Heart left ventricle (tissue), 16 donors: ENCODE measurements around the gene NRDC. TPM values are rescaled to one million over a fixed set of nuclear protein-coding genes. Genes with fewer than 3 reads are reported as not detected.

ENCODE experiments used
- ATAC-seq, 4 donors: fragments of 200-7000 bp; cut with Tn5 transposase; one replicate each; pipeline ENCODE4 v1.9.1; 2020 to 2022; ENCODE audit warnings: moderate library complexity in 4 of 4, mild to moderate bottlenecking in 3 of 4, moderate number of reproducible peaks in 1 of 4
- DNase-seq, 5 donors: peaks; one replicate each; pipeline ENCODE4 v3.0.0-alpha.2; 2020
- H3K27ac ChIP-seq, 12 donors: fragments of 200-600 bp; sonication (generic) in 4 of 12; one replicate each; pipeline versions ENCODE4 v1.5.0 to v1.8.0; 2016 to 2022; ENCODE audit warnings: mild to moderate bottlenecking in 2 of 12
- H3K27me3 ChIP-seq, 9 donors: fragments of 200-600 bp; sonication (generic) in 2 of 9; one replicate each; pipeline versions ENCODE4 v1.5.1 to v1.8.0; 2016 to 2022; ENCODE audit warnings: mild to moderate bottlenecking in 3 of 9
- H3K36me3 ChIP-seq, 9 donors: fragments of 200-600 bp; sonication (generic) in 2 of 9; one replicate each; pipeline versions ENCODE4 v1.5.0 to v1.8.0; 2018 to 2022; ENCODE audit warnings: mild to moderate bottlenecking in 2 of 9
- H3K4me1 ChIP-seq, 12 donors: fragments of 200-600 bp; sonication (generic) in 4 of 12; one replicate each; pipeline versions ENCODE4 v1.5.0 to v1.8.0; 2016 to 2022; ENCODE audit warnings: mild to moderate bottlenecking in 3 of 12
- H3K4me3 ChIP-seq, 12 donors: fragments of 200-600 bp; sonication (generic) in 4 of 12; one replicate each; pipeline versions ENCODE4 v1.5.0 to v1.8.0; 2017 to 2022; ENCODE audit warnings: mild to moderate bottlenecking in 9 of 12, moderate library complexity in 4 of 12
- H3K9me3 ChIP-seq, 12 donors: fragments of 200-600 bp; sonication (generic) in 4 of 12; one replicate each; pipeline versions ENCODE4 v1.5.0 to v1.8.0; 2016 to 2022; ENCODE audit warnings: mild to moderate bottlenecking in 1 of 12
- CTCF ChIP-seq, 12 donors: fragments of 200-600 bp; sonication (generic) in 4 of 12; IDR thresholded peaks; one replicate each; pipeline versions ENCODE4 v1.5.0 to v1.8.0; 2018 to 2022; ENCODE audit warnings: antibody characterized with exemption in 12 of 12, mild to moderate bottlenecking in 5 of 12
- POLR2A ChIP-seq, 2 donors: fragments of 450-650 bp; IDR thresholded peaks; one replicate each; pipeline ENCODE4 v1.6.1; 2017; ENCODE audit warnings: antibody characterized with exemption in 2 of 2, mild to moderate bottlenecking in 2 of 2, moderate library complexity in 2 of 2
- WGBS, 4 donors: extraction: QIAGEN DNeasy Blood & Tissue Kit in 2 of 4; methylation state at CpG; one replicate each; pipeline versions ENCODE4 v1.1.5 to v1.1.7; 2013 to 2018; 5-methylcytosine and 5-hydroxymethylcytosine counted together
- intact Hi-C, 10 donors: fragments of 100-400 bp; cut with DNase I; formaldehyde crosslinking; loops; one replicate each; pipeline versions ENCODE4 v1.11.1 to v1.14.2; 2022
- polyA plus RNA-seq, 2 donors: library from polyadenylated mRNA; stranded (reverse); fragments of 200-250 nt; gene quantifications; one replicate each; pipeline ENCODE4 v1.2.3, GENCODE V29; 2013
- total RNA-seq, 9 donors: library from RNA; depleted of rRNA in 2 of 9; stranded (reverse); fragments of >200 nt in 2 of 9; fragmentation: NEBNext Ultra II Directional in 3 of 9; extraction: Animal tissue kit (Norgen Biotek cat#: 25700) in 3 of 9; gene quantifications; one replicate each; pipeline versions ENCODE4 v1.1.0 to v1.2.4, GENCODE V29; 2016 to 2023
- donor health status: ischemic (EF 13 %, LVEDD 7.1; RV severe dilation, severe dysfunction).
- donor health status: healthy with polysubstance abuse.
- donor health status: DM: no; HTN: yes; CAD: no.
- donor health status: DM: no; HTN: no; CAD: no.
- donor health status: ischemic (EF 25% LVEDD 6.9; RV normal size, moderate dysfunction).
- donor health status: ischemic (EF 25% LVEDD 5.7; RV mildly dilated, moderate dysfunction).
- donor health status: healthy.
- donor health status: DM: yes; HTN: yes; CAD: no.
- donor health status: ischemic (EF 35%, LVEDD 5.7; RV mildly dilated, moderate dysfunction).
- donor health status: nonischemic (EF 11% LVEDD 7.7; RV severe dilation, severe dysfunction).
- donor health status: DM: yes; HTN: yes; CAD: no.
- donor health status: PGD.
- donor health status: ischemic (EF 29% LVEDD 5.4; RV normal size, mild dysfunction).
- donor health status: nonischemic (EF 23%, LVEDD 6.1; RV moderate dilation, normal function).

NRDC gene
- total and polyA plus RNA-seq, 11 donors: 89.4 to 152 (median 124) TPM

- no peak for DNase-seq
- ATAC-seq: no peak
- Histone ChIP-seq H3K4me3 (no peak overlapping the region), H3K36me3 (peaks cover 0 to 11% (median 0%) of the 10 kb centered on the region in 9 donors), H3K27me3 (no peaks in the 10 kb centered on the region), H3K9me3 (no peaks in the 10 kb centered on the region), H3K27ac (no peak overlapping the region), H3K4me1 (peaks cover 0 to 17% (median 7%) of the 10 kb centered on the region in 12 donors)
- TF ChIP-seq CTCF (IDR thresholded peaks at IDR 0.05) (no peak), POLR2A (IDR thresholded peaks at IDR 0.05) (no peak)
- WGBS, 4 donors: 60 to 76% (median 71%) methylated on average over 2 of the region's 2 CpGs
- intact Hi-C loops: loop anchor here in 1 of 10 donors (2.0 kb wide), 1 partner anchor 45 kb away; no protein-coding TSS in a partner anchor
Measured at GRCh38 chr1:51859735-51860134, 18.8 kb downstream of the NRDC start.

GRCh38 chr1:51859333-51859732 is 19.2 kb downstream of the NRDC start:
- H3K9me3 ChIP-seq: no peaks in the 10 kb centered on the region
- intact Hi-C loops: no loop called here
- ATAC-seq (no peak), DNase-seq (no peak)
- peaks cover 0 to 17% (median 7%) of the 10 kb centered on the region in 12 donors for H3K4me1 ChIP-seq
- no peak overlapping the region for H3K27ac ChIP-seq
- TF ChIP-seq POLR2A (IDR thresholded peaks at IDR 0.05): no peak
- no peak for TF ChIP-seq CTCF (IDR thresholded peaks at IDR 0.05)
- H3K4me3 ChIP-seq: no peak overlapping the region
- 65 to 84% (median 77%) methylated on average over 2 of the region's 2 CpGs for WGBS, 4 donors
- peaks cover 0 to 14% (median 3%) of the 10 kb centered on the region in 9 donors for H3K36me3 ChIP-seq
- no peaks in the 10 kb centered on the region for H3K27me3 ChIP-seq

- ATAC-seq (no peak), DNase-seq (no peak)
- peaks cover 0 to 16% (median 2%) of the 10 kb centered on the region in 9 donors for H3K36me3 ChIP-seq
- H3K4me3 ChIP-seq: no peak overlapping the region
- 62 to 73% (median 71%) methylated on average over 1 of the region's 1 CpG for WGBS, 4 donors
- H3K4me1 ChIP-seq: peaks cover 0 to 17% (median 6%) of the 10 kb centered on the region in 12 donors
- intact Hi-C loops: no loop called here
- TF ChIP-seq POLR2A (IDR thresholded peaks at IDR 0.05): no peak
- no peak for TF ChIP-seq CTCF (IDR thresholded peaks at IDR 0.05)
- no peaks in the 10 kb centered on the region for H3K27me3 ChIP-seq
- H3K27ac ChIP-seq: no peak overlapping the region
- H3K9me3 ChIP-seq: no peaks in the 10 kb centered on the region
Measured at GRCh38 chr1:51858892-51859291, 19.6 kb downstream of the NRDC start.

GRCh38 chr1:51856745-51857144 is 21.8 kb downstream of the NRDC start:
- Histone ChIP-seq H3K27ac (no peak overlapping the region), H3K27me3 (no peaks in the 10 kb centered on the region), H3K4me1 (peaks cover 0 to 17% (median 5%) of the 10 kb centered on the region in 12 donors), H3K9me3 (no peaks in the 10 kb centered on the region), H3K36me3 (peaks cover 0 to 23% (median 2%) of the 10 kb centered on the region in 9 donors), H3K4me3 (no peak overlapping the region)
- TF ChIP-seq POLR2A (IDR thresholded peaks at IDR 0.05): no peak
- no peak for TF ChIP-seq CTCF (IDR thresholded peaks at IDR 0.05)
- ATAC-seq: no peak
- intact Hi-C loops: no loop called here
- DNase-seq: no peak
